Embryonic facial prominence (tissue), 1 donor: ENCODE results near the gene USP35.
"Not testable (repeated sequence)": the region's sequence is repeated elsewhere in the genome, so short reads cannot be mapped to it uniquely, and the experiment has no call there.

Experiments
- DNase-seq: peaks from one replicate; pipeline ENCODE4 v3.0.0-alpha.2; 2016; ENCODE audit errors: extremely low spot score

USP35 gene

DNA sequence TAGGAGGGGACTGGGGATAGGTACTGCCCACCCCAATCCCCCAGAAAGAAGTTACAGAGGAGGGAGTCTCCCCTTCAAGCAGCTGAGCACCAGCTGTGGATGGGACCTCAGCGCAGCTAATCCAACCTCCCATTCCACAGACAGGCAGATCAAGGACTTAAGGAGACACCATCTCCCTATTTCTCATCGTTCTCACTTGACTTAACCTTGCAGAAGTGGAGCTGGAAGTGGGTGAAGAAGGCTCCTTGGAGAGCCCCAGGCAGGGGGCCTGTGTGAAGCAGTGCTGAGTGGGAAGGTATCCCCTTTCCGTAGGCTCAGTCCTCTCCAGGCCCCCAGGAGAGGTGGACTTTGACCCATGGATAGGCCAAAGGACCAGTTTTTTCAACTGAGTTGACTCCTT, 27.3 kb downstream of the USP35 start:
- no peak for DNase-seq

DNA sequence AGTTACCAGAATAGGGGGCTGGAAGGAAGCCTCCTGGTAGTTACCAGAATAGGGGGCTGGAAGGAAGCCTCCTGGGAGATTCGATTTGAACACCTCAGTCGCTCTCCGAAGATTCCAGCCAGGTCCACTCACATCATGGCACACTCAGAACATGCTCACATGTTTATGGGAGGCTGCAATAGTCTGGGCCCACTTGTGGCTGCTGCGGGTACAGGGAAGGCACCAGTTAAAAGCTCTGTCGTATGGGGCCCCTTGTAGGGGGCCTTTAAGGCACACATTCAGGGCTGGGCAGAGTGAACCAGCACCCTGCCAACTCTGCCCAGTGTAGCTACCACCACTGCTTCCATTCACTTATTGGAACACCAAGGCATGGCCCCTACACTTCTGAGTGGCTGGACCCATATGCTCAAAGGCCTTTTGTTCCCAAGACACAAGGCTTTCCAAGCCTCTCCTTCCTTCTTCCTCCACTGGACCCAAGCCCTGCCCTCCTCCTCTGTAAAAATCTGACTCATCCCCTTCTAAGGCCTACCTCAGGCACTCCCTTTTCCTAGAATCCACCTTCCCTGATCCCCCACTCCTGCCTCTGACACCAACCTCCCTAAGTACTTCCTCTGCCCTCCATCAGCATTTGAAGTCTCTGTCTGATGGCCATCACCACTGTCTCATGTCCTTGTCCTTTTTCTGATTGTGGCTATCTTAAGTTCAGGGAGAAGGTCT, 28.0 kb downstream of the USP35 start:
- no peak for DNase-seq

DNA sequence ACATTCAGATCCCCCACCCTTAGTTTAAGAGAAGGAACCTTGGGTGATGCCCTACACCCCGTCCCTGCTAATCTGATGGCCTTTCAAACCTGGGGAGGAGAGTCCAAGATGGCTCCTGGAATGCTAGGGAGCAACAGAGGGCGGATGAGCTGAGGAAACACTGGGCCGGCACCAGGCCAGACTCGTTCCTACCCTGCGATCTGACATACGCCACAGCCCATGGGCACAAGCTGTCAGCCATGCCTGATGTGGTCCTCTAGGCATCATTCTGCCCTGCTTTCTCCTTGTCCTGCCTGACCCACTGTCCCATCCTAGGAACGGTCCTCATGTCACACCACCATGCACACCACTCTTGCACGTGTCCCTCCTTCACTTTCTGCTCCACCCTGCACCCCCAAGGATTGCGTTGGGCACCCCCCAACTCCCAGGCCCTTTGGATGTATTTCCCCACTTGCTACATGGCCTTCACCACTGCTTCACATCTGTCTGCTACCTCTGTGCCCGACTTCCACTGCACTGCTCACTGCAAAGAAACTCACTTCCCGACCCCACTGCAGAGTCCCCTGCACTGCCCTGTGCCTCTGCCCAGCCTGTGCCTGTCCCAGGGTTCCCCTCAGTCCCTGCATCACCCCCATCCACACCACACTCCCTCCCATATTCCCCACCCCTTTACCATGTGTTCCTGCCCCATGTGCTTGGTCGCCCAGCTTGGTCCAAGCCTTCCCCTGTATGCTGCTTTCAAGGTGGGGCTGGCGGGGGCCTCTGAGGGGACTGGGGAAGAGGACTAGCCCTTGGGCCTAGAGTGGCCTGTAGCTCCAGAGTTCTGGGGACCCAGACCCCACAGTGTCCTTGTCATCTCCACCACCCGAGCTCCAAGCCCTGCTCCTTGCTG, 29.2 kb downstream of the USP35 start:
- no peak for DNase-seq

DNA sequence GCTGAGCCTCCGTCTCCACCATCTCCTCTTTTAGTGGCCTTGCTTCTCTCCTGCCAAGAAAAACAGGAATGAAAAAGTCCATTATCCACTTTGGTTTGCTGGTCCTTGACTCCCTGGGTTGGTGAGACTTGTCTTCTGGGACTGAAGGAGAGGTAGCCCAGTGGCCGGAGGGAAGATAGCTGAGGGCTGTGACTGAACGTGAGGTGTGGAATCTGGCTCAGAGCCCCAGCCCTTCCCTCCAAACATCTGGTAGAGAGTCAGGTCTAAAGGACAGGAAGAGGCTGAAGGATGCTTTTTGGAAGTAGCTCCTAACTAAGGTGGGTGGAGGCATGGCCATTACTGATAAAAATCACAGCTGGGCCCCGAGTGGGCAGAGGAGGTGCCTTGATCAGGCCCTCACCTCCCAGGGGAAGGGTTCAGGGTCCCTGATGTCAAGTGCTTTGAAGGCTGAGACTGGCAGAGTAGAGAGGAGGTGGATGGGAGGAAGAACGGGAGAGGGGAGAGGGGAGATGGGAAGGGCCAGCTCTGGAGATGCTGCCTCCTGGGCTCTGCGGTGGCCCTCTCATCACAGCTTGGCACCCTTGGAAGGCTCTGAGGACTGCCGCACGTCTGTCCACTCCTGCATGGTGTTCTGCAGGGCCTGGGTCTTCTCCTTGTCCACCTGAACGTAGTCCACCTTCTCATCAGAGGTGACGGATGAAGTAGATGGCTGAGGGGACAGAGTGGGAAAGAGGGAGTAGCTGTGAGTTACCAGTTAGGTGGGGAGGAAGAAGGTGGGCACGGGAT, 30.2 kb downstream of the USP35 start:
- DNase-seq, result no peak

DNA sequence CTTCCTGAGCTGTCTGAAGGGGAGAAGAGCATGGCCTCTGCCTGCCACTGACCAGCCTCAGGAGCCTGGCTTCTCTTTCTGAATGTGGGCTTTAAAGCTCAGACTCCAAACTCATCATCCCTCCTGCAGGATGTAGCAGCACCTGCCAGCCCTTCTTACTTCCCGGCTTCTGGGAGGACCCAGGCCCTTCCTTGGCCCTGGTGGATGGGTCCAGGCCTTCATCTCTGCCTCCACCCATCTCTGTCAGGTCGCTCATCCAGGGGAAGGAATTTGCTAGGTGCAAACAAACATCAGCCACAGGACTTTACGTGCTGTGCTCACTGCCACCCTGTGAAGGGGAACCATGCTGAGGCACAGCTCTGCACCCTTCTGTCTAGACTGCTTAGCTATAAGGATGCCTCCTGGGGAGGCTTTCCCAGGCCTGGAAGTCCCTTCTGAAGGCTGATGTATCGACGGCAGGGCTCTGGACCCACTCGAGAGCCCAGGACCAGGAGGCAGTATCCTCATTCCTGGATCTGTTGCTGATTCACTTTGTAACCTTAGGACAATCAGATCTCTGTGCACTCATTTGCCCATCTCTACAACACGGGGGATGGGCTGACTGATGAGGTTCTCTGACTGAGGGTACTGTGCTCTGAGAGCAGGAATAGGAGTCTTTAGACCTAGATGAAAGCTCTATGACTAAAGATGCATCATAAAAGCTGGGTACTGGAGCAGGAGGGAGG, 30.9 kb downstream of the USP35 start:
- DNase-seq, result no peak

DNA sequence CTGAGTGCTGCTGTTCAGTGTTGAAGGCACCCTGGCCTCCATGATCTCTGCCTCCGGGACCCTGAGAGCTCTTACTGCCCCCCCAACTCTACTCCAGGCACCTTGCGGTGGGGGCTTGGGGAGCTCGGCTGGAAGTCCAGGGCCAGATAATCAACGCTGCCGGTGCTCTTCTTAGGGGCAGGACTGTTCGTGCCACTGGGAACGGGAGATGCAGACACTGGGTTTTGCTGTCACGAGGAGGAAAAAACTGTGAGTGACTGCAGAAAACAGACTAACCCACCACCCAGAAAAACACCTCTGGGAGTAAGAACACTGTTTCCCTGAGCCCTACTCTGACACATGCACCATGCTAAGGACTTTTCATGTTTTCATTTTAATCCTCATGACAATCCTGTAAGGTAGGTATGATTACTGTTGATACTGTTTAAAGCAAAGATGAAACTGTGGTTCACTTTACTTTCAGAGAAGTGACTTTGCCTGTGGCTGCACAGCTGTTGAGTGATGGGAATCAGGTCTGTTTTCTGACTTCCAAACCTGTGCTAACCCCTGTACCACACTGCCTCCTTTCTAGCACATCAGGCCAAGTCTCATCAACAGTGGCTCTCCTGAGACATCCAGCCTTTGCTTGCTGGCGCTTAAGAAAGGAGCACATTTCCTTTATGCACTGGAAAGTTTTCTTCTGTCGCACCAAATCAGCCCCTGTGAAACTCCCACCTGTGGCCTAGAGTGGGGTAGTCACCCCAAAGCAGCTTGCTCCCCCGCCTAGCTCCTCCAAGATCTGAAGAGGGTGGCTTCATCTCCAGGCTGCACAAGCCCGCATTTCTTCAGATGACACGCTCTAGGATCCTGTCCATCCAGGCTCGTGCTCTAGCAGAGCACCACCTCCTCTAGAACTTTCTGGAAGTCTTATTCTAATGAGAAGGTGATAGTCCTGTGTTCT, 31.8 kb downstream of the USP35 start:
- no peak for DNase-seq

DNA sequence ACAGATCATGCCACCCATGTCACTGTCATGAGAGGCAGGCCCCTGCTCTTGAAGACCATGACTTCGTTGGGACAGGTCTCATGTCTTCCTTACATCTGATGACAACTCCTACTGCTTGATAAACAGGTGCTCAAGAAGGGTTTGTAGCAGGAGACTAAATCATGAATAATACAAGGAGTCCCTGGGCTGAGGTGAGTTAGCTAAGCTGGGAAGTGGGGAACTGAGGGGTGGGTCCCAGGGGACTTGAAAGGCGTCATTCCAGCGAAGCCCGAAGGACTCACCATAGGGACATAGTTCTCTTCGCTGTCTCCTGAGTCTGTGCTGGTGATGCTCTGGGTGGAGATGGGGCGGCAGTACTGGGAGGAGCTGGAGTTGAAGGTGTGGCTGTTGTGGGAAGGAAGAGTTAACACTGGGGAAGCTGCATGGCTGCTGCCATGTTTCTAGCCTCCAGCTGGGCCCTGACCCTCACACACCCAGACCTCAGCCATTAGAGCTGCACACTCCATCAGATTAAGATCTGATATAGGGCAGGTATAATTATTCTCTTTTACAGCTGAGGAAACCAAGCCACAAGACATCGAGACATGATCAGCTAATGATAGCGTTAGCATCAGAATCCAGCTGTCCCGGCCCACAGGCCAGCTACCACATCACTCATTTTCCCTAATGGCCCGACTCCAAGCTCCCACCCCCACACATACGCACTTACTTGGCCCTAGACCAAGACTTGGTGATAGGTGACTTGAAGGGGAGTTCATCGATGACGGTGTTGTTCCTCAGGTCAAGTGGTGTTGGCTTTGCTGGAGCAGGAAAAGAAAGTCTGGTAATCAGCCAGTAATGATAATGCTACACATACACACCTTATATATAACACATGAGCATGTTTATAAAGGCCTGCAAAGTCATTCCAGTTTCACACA, 32.9 kb downstream of the USP35 start:
- DNase-seq, result no peak

DNA sequence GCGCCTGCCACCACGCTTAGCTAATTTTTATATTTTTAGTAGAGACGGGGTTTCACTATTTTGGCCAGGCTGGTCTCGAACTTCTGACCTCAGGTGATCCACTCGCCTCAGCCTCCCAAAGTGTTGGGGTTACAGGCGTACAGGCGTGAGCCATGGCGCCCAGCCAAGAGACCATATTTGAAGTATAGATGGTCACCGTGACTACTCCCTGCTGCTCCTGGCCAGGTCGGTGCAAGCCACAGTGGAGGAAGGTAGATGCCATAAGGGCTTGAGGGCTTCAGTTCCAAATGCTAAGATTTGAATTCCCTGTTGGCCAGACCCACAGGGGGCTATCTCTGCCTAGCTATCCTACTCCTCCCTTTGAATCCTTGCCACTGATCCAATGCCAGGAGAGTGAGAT, 34.0 kb downstream of the USP35 start:
- not testable (repeated sequence) for DNase-seq

DNA sequence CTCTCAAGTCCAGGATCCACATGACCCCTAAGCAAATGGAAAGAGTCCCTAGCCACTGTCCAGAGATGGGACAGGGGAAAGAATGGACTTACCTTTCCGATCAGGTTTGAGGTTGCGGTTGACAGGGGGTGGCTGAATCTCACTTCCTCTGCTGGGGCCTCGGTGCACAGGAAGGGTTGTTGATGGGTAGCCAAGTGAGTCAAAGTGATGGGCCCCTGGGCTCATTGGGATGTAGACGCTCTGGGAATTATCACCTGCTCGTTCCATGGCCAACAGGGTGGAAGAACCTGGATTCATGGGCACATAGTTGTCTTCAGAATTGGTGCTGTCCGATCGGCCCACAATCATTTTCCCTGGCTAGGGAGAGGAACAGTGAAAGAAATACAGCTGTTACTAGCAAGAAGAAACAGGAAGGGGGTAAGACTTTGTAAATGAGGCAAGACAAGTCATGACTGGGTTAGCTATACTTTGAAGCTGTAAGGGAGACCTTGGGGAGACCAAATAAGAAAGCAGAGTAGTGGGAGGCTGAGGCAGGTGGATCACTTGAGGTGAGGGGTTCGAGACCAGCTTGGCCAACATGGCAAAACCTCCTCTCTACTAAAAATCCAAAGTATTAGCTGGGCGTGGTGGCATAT, 34.7 kb downstream of the USP35 start:
- no peak for DNase-seq

DNA sequence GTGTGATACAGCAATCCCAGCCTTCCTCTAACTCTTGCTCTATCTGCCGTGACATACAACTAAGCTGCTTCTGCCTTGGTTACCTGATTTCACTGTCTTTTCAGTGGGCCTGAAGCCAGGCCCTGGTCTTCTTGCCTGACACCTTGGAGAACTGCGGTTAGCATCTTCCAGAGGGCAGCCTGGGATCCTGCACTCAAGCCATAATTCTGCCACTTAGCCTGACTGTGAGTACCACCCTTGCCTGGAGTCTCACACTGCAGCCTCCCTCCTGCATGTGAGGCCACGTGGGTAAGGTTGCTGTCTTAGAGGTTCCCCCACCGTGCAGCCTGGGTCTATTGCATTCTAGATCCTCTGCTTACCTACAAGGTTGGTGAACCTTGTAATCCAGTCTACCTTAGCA, 35.8 kb downstream of the USP35 start:
- no peak for DNase-seq

DNA sequence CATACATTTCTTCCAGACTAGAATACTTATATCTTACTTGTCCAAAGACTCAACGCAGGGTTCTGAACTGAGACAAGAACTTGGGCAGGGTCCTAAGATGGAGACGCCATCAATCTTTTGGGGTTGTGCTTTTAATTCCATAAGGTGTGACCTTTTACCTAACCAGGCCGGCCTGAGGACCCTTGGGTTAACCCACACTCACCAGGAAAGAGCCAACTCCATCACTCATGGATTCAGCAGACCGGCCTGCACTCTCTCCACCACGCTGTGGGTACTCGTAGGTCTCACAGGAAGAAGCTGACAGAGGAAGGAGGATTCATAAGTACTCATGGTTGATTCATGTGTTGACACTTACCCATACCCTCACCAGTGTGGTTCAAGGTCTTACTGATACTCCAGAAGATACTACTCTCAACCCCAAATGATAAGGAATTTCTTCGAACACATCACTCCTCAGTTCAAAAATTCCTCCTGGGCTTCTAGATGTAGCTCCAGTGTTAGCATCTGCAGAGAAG, 36.2 kb downstream of the USP35 start:
- no peak for DNase-seq

DNA sequence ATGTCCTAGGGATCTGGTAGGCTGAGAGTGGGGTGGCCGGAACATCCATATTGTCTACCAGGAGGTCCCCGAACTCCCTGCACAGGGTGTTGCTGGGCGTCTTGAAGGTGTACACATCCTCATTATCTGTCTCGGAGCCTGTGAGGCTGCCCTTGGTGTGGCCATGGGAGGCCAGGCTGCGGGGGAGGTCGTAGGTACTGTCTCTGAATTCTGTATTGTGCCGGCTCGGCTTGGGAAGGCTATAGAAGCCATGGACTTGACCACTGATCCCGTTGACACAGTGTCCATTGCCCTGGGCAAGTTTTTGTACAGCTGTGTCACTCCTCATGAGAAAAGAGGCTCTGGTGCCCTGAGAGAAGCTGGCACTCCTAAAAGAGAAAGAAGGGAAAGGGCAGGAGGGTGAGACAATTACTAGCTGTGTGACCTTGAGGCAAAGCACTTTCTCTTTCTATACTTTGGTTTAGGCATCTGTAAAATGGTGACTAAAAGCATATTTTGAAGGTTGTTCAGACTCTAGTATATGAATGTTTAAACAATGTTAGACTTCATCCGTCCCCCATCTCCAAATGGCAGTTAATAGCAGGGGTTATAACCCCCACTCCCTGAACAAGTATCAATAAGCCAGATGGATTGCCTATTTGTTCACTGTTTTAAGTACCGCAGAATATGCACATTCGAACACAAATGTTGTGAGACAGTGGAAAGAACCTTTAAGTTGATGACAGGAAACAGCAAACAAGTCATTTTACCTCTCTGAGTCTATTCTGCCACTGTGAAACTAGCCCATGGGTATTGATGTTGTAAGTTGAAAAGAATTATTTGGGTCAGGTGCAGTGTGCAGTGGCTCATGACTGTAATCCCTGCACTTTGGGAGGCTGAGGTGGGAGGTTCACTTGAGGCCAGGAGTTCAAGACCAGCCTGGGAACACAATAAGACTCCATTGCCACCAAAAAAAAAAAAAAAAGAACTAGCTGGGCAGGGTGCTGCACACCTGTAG, 38.3 kb downstream of the USP35 start:
- no peak for DNase-seq

DNA sequence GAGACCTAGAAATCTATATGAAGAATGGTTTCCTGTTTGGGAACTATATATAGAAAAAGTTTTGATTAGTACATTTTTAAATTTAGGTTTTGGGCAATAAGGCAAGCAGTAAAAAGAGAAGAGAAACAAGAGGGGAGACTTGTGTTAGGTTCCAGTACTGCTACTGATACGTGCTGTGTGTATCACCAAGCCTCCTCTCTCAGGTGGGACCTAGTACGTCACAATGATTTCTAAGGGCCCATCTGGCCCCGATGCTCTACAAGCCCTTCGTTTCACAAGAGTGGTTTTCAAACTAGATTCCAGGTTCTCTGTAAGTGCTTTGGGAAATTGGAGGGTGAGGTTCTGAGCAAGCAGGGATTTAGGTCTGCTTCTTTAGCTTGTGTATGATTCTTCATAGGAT, 39.2 kb downstream of the USP35 start:
- no peak for DNase-seq

DNA sequence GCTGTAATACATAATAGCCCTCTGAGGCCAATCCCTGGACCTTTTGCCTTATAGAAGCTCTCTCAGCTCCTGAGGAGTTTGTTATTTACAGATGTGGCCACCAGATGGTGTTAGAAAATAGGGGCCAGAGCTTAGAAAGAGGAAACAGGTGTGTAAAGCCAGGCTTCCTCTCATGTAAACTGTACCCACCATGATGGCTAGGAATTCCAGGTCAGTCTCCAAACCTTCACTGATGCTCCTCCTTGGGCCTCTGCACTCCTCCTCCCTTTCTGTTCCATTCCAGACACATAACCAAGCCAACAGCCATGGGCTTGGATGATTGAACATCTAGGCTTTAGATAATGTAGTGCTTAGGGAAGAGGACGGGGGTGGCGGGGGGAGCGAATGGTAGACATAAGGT, 39.7 kb downstream of the USP35 start:
- DNase-seq, result no peak

DNA sequence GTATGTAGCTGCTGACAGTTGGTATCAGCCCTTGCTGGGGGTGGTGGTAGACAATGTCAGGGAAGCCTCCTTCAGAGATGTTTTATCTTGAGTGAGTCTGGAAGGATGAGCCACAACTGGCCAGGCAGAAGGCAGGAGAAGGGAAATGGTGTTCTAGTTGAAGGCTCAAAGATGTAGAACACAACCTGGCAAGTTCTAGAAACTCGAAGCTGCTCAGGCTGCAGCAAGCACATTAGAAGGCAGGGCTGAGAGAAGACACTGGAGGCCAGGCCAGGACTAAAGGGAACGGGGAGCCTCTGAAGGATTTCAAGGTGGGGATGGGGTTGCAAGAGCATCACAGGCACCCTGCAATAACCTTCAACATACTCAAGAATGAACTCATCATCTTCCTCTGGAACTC, 40.4 kb downstream of the USP35 start:
- no peak for DNase-seq

DNA sequence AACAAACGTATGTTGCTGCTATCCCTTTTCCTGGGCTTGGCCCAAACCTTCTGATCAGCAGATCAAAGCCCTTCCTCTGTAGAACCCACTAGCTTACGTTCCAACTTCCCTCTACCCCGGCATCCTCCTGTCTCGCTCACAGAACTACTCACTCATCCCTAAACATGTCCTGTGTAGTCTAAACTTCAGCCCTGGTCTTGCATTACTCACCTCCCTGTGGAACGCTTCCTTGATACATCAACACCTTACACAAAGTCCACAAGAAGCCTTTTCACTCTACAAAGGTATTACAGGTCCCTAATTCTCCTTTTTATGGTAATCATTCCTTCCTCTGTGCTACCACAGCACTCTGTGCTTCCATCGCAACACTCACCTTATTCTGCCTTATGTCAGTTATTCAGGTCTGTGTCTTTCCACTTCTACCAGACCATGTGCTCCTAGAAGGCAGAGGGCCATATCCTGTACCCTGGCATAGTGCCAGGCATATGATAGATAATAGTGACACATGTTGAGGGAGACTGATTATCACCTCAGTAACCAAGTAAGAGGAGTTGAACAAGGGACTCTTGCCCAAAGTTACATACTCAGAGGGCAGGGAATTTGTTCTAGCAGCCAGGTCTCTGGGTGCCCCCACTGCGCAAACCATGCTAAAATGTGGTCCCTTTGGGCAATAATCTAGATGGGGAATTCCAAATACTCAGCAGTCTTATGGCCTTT, 41.6 kb downstream of the USP35 start:
- DNase-seq, result no peak

DNA sequence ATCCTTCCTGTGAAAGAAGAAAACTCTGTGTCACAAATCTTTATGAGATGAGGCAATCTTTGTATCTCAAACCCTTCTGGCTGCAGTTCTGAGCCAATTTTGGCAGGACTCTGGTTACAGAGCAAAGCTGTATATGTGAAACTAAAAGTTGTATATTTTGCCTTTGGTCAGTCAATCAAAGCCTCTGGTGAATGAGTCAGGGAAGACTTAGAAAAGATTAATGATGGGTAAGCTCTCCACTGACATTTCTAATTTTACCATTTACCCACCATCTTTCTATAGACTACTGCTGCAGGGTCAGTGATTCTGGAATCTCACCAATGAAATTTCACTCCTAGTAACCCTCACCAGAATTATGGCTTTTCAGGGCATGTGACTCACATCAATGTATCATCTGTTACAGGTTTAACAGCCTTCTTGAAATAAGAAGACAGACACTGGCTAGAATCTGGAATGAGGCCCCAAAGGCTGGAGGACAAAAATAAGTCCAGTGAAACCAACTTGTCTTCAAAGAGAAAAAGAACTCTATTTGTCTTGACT, 43.3 kb downstream of the USP35 start:
- no peak for DNase-seq
